GM12878 (cell line): ENCODE measurements around the gene DMRT1. TPM values are rescaled to one million over a fixed set of nuclear protein-coding genes. Genes with fewer than 3 reads are reported as not detected.
"Not testable (repeated sequence)": the region's sequence is repeated elsewhere in the genome, so short reads cannot be mapped to it uniquely, and the experiment has no call there.

Source experiments
- ATAC-seq: fragments of 200-7000 bp; cut with Tn5 transposase; 3 replicates; pipeline ENCODE4 v1.9.1; 2020; ENCODE audit warnings: mild to moderate bottlenecking, moderate library complexity
- BruUV-seq: library from RNA; stranded (reverse); fragments of 400-500 nt; replicated peaks from 2 replicates; lab custom pipeline; 2021; lab: Mats Ljungman, UMichigan
- CTCF ChIA-PET: fragments of 300-600 bp; sonication (Branson Sonifier 250); formaldehyde crosslinking; extraction: SDS; loops from one replicate; lab custom pipeline; 2021; ENCODE audit warnings: inconsistent platforms; lab: Yijun Ruan, JAX
- POLR2A ChIA-PET: fragments of 350-600 bp; formaldehyde crosslinking; extraction: SDS; loops from one replicate; lab custom pipeline; 2021; ENCODE audit warnings: inconsistent platforms; lab: Charles Lee
- RAD21 ChIA-PET: fragments of 300-600 bp; sonication (Branson Sonifier 250); formaldehyde crosslinking; loops from one replicate; lab custom pipeline; 2023; ENCODE audit warnings: antibody characterized with exemption; ENCODE audit not compliant: unreplicated experiment; lab: Charles Lee
- SMC1A ChIA-PET: fragments of 300-600 bp; sonication (Branson Sonifier 250); formaldehyde crosslinking; loops from one replicate; lab custom pipeline; 2023; ENCODE audit not compliant: unreplicated experiment, uncharacterized antibody; lab: Charles Lee
- DNase-seq: peaks from one replicate; pipeline ENCODE4 v3.0.0-alpha.2; 2011; ENCODE audit warnings: low read depth, low spot score
- FAIRE-seq: peaks from 3 replicates; lab custom pipeline; 2011; peaks lifted over from hg19 to GRCh38; lab: Jason Lieb, UNC
- H2AFZ ChIP-seq: 2 replicates; pipeline ENCODE4 v1.6.0; 2011; ENCODE audit warnings: low read depth, low read length, control low read depth; ENCODE audit not compliant: control insufficient read depth
- H3K27ac ChIP-seq: 2 replicates; pipeline ENCODE4 v1.5.1; 2011; ENCODE audit warnings: control low read depth; ENCODE audit not compliant: control insufficient read depth, insufficient read depth
- H3K27me3 ChIP-seq, 2 experiments: replicated peaks in 1 of 2; 2 replicates each; pipeline versions ENCODE4 v1.6.0 to v1.6.1; 2011; ENCODE audit warnings: low read length in 1 of 2; ENCODE audit not compliant: control insufficient read depth in 2 of 2, insufficient read depth in 2 of 2
- H3K36me3 ChIP-seq, 2 experiments: 2 replicates each; pipeline ENCODE4 v1.5.1; 2011; ENCODE audit warnings: low read length in 1 of 2; ENCODE audit not compliant: control insufficient read depth in 2 of 2, insufficient read depth in 2 of 2
- H3K4me1 ChIP-seq: 2 replicates; pipeline ENCODE4 v1.6.1; 2011; ENCODE audit warnings: mild to moderate bottlenecking, low read length, moderate library complexity, mixed read lengths; ENCODE audit not compliant: control insufficient read depth, insufficient read depth
- H3K4me2 ChIP-seq: 2 replicates; pipeline ENCODE4 v1.6.0; 2011; ENCODE audit warnings: control low read depth; ENCODE audit not compliant: control insufficient read depth, insufficient read depth
- H3K4me3 ChIP-seq: fragments of 200-600 bp; sonication (generic); 2 replicates; pipeline ENCODE4 v1.5.1; 2016
- H3K79me2 ChIP-seq: 2 replicates; pipeline ENCODE4 v1.6.0; 2011; ENCODE audit warnings: low read length; ENCODE audit not compliant: control insufficient read depth, insufficient read depth
- H3K9ac ChIP-seq: 2 replicates; pipeline ENCODE4 v1.8.0; 2011; ENCODE audit warnings: low read length, control low read depth, mixed read lengths; ENCODE audit not compliant: control insufficient read depth, insufficient read depth
- H3K9me3 ChIP-seq: replicated peaks from 3 replicates; pipeline ENCODE4 v1.5.1; 2011; ENCODE audit warnings: mild to moderate bottlenecking, low read length; ENCODE audit not compliant: control insufficient read depth, insufficient read depth
- H4K20me1 ChIP-seq: 2 replicates; pipeline ENCODE4 v1.6.0; 2011; ENCODE audit not compliant: control insufficient read depth, insufficient read depth
- IKZF1 ChIP-seq: fragments of 450-650 bp; conservative IDR thresholded peaks from 2 replicates; pipeline ENCODE4 v1.6.1; 2017; ENCODE audit warnings: antibody characterized with exemption, mild to moderate bottlenecking
- SMARCA5 ChIP-seq: fragments of 450-650 bp; IDR thresholded peaks from 2 replicates; pipeline ENCODE4 v1.6.1; 2017; ENCODE audit warnings: mild to moderate bottlenecking
- WGBS: methylation state at CpG from one replicate; pipeline ENCODE4 v1.1.6; 2016; ENCODE audit warnings: low lambda C conversion rate; ENCODE audit not compliant: insufficient replicate concordance, insufficient coverage; ENCODE audit errors: missing lambda C conversion rate; 5-methylcytosine and 5-hydroxymethylcytosine counted together
- in situ Hi-C: fragments of 300-500 bp; cut with MboI; formaldehyde crosslinking; loops from 9 replicates; pipeline ENCODE4 v1.14.3; 2018; ENCODE audit warnings: mixed read lengths
- intact Hi-C: fragments of 100-400 bp; cut with micrococcal nuclease; formaldehyde crosslinking; loops from one replicate; pipeline ENCODE4 v1.14.2; 2022; ENCODE audit not compliant: unreplicated experiment
- polyA plus RNA-seq, 11 experiments: library from polyadenylated mRNA; depleted of rRNA in 4 of 11; unstranded in 6 of 11; stranded (reverse) in 5 of 11; fragments of >200 nt; fragmentation: Nextera tagmentation in 4 of 11; fragmentation: Illumina TruSeq in 1 of 11; extraction: Ambion mirVana in 4 of 11; extraction: Trizol in 1 of 11; gene quantifications; 1 replicate in 1 of 11; 2 replicates in 10 of 11; pipeline versions ENCODE4 v1.2.1 to v1.2.3, GENCODE V29; 2011 to 2016; ENCODE audit warnings: inconsistent platforms in 2 of 11, missing spikeins in 2 of 11, low read depth in 1 of 11
- total RNA-seq, 4 experiments: library from RNA; depleted of rRNA in 3 of 4; stranded (reverse); fragments of >200 nt in 3 of 4; fragmentation: Illumina TruSeq in 1 of 4; extraction: Trizol in 1 of 4; gene quantifications; 2 replicates each; pipeline versions ENCODE4 v1.2.1 to v1.2.3, GENCODE V29; 2013 to 2021
- TF ChIP-seq, protein P1 (sequence below): fragments of 450-650 bp; IDR thresholded peaks from 2 replicates; pipeline ENCODE4 v1.6.1; 2017; ENCODE audit warnings: mild to moderate bottlenecking
- TF ChIP-seq, protein P2 (sequence below), 3 experiments: IDR thresholded peaks in 2 of 3; conservative IDR thresholded peaks in 1 of 3; 2 replicates each; pipeline ENCODE4 v1.5.1; 2011; ENCODE audit warnings: low read depth in 3 of 3, low read length in 3 of 3, mild to moderate bottlenecking in 3 of 3, control low read depth in 2 of 3, moderate library complexity in 2 of 3, inconsistent platforms in 1 of 3, mixed read lengths in 1 of 3; ENCODE audit not compliant: control insufficient read depth in 2 of 3, insufficient read depth in 1 of 3; ENCODE audit errors: extremely low read depth in 1 of 3

DMRT1 gene
- total and polyA plus RNA-seq, 10 of the 15 experiments (the other 5 are each of a cell fraction or from before 2014, with no cell fraction given): 0.06 to 1.9 (median 0.24) TPM

DNA sequence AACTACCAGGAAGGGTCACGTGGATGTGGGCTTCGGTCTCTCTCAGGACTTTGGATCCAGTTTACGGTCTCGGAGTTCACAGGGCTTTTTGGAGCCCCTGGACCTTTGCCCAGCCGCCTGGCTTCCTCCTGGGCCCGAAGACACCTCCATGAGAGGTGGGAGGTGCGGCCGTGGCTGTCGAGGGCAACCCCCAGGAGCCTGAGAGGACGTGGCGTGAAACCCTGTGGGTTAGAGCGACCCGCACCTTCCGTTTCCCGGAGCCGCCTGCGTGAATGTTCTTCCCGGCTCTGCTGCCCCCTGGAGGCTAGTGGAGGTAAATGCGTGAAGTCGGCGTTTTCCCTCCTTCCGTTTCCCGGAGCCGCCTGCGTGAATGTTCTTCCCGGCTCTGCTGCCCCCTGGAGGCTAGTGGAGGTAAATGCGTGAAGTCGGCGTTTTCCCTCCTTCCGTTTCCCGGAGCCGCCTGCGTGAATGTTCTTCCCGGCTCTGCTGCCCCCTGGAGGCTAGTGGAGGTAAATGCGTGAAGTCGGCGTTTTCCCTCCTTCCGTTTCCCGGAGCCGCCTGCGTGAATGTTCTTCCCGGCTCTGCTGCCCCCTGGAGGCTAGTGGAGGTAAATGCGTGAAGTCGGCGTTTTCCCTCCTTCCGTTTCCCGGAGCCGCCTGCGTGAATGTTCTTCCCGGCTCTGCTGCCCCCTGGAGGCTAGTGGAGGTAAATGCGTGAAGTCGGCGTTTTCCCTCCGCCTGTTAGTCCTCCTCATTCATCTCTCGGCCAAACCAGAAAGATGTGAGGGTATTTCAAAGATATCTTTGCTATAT, 157.0 kb downstream of the DMRT1 start:
- H4K20me1 ChIP-seq, H3K4me3 ChIP-seq, H3K9me3 ChIP-seq, H3K4me2 ChIP-seq, BruUV-seq, ATAC-seq, POLR2A ChIA-PET, H3K27ac ChIP-seq, H3K9ac ChIP-seq, H3K36me3 ChIP-seq, H2AFZ ChIP-seq, in situ Hi-C loops, FAIRE-seq, H3K4me1 ChIP-seq, H3K79me2 ChIP-seq: not testable (repeated sequence)
- CTCF ChIA-PET: interaction anchor here (0.8 to 4.3 kb wide), 5 partner anchors 20 to 117 kb away, joined by 3 to 54 read pairs (median 4); no protein-coding TSS in a partner anchor
- 56% methylated on average over 24 of the region's 55 CpGs for WGBS
- intact Hi-C loops: loop anchor here (1.0 kb wide), 1 partner anchor 104 kb away; no protein-coding TSS in a partner anchor
- SMC1A ChIA-PET: interaction anchor here (0.9 to 2.4 kb wide), 6 partner anchors 11 to 384 kb away, joined by 3 to 9 read pairs (median 6); no protein-coding TSS in a partner anchor
- RAD21 ChIA-PET: interaction anchor here (1.4 to 1.5 kb wide), 2 partner anchors 99 to 386 kb away, joined by 3 to 6 read pairs; no protein-coding TSS in a partner anchor
- TF ChIP-seq SMARCA5 (peak; percentile 45; the same call in 1 of the 2 replicates), IKZF1 (peak; percentile 32; the same call in 1 of the 2 replicates)
- TF ChIP-seq, protein P1, sequence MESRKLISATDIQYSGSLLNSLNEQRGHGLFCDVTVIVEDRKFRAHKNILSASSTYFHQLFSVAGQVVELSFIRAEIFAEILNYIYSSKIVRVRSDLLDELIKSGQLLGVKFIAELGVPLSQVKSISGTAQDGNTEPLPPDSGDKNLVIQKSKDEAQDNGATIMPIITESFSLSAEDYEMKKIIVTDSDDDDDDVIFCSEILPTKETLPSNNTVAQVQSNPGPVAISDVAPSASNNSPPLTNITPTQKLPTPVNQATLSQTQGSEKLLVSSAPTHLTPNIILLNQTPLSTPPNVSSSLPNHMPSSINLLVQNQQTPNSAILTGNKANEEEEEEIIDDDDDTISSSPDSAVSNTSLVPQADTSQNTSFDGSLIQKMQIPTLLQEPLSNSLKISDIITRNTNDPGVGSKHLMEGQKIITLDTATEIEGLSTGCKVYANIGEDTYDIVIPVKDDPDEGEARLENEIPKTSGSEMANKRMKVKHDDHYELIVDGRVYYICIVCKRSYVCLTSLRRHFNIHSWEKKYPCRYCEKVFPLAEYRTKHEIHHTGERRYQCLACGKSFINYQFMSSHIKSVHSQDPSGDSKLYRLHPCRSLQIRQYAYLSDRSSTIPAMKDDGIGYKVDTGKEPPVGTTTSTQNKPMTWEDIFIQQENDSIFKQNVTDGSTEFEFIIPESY: 0 out of 2 replicates have a peak, but pooled peaks have one; percentile 47
- TF ChIP-seq, protein P2, sequence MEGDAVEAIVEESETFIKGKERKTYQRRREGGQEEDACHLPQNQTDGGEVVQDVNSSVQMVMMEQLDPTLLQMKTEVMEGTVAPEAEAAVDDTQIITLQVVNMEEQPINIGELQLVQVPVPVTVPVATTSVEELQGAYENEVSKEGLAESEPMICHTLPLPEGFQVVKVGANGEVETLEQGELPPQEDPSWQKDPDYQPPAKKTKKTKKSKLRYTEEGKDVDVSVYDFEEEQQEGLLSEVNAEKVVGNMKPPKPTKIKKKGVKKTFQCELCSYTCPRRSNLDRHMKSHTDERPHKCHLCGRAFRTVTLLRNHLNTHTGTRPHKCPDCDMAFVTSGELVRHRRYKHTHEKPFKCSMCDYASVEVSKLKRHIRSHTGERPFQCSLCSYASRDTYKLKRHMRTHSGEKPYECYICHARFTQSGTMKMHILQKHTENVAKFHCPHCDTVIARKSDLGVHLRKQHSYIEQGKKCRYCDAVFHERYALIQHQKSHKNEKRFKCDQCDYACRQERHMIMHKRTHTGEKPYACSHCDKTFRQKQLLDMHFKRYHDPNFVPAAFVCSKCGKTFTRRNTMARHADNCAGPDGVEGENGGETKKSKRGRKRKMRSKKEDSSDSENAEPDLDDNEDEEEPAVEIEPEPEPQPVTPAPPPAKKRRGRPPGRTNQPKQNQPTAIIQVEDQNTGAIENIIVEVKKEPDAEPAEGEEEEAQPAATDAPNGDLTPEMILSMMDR (IDR thresholded peaks at IDR 0.05 in 2 of 3, conservative IDR thresholded peaks at IDR 0.05 in 1 of 3; ENCODE audit: control insufficient read depth in 2 of 3, extremely low read depth in 1 of 3, insufficient read depth in 1 of 3, low read depth in 3 of 3, low read length in 3 of 3): peak; percentile 7 to 44 (median 15); a peak in 2 of 6 replicates
- TF ChIP-seq, all 136 proteins: peak for 4; not testable (repeated sequence) for 132
- not testable (repeated sequence) for DNase-seq, H3K27me3 ChIP-seq
